HG03135 (cell line): ENCODE results near the gene MACROD2.
A peak's percentile ranks its signal among the peaks of the same experiment; 100 is the strongest.

Experiments
- ATAC-seq: cut with Tn5 transposase; IDR thresholded peaks from one replicate; pipeline ENCODE4 v1.9.1; 2021; ENCODE audit warnings: mild to moderate bottlenecking, moderate library complexity; ENCODE audit not compliant: unreplicated experiment

Gene MACROD2

DNA sequence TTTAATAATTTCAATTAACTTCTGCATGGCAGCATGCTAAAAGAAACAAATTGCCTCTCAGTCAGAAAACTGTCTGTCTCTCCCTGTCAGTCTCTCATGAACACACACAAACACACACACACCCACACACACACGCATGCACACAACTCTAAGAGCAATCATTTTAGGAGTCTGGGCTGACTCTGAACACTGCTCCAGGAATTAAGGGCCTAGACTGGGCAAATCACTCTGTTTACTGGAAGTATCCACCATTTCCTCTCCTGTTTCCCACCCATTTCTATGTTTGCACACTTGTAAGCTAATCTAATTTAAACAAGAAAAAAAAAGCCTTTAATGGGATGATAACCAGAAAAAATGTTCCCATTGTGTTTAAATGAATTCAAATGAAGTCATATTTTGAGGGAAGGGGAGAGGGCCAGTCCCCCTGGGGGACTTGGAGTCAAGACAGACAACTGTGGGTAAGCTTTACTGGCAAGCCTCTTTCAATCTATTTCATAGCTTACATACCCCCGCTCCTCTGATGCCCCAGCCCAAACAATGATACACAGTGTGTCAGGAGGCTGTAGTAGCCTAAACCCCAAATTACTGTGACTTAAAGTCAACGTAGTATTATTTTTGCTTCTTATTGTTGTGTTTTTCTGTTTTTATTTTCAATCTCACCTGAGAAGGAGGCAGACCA, 789.9 kb downstream of the MACROD2 start:
- ATAC-seq, result no peak

DNA sequence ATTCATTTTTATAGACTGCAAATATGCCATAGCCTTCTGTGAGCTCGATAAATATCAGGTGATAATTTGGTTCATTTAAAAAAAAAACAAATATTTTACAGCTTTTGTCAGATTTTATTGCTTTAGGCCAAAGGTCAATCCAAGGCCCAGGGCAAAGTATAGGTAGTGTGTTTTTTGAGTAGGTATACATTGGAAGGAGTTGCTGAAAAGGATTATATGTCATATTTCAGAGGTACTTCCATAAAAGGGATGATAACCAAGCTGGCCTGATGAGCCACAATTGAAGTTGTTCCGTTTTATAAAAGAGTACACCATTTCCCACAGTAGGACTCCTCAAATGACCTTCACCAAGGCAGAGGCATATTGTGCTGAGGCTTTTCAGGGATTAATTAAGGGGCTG, 794.9 kb downstream of the MACROD2 start:
- no peak for ATAC-seq

DNA sequence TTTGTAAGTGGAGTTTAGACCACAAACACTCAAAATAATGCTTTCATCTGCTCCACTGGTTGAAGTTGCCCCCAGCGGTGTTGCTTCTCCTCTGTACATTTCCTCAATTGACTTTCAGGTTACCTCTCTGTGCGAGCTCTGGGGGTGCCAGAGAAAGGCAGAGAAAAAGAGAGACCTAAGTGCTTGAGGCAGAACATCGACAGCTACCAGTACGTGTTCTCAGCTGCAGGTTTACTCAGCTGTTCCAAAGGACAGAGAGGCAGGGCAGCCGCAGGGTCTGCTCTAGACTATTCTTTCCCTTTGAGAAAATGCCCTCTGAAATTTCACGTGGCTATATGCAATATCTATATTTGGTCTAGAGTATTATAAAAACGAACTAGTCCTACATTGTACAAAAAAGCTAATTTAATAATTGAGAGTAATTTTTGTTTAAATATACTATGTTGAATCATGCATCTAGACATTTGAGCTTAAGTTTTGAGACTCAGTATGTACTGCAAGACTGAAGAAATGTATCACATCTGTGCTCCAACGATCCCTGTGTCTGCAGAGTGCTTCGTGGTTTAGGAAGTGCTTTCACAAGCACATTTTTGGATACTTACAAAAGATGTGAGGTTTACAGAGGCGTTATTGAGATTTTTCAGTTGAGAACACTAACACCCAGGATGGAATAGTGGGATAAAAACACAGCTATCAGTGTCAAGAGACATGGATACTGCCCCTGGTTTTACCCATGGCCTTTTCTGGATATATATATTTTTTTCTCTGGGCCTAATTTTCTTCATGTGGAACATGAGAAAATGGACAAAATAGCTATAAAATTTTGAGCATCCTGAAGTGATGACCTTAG, 795.7 kb downstream of the MACROD2 start:
- no peak for ATAC-seq

DNA sequence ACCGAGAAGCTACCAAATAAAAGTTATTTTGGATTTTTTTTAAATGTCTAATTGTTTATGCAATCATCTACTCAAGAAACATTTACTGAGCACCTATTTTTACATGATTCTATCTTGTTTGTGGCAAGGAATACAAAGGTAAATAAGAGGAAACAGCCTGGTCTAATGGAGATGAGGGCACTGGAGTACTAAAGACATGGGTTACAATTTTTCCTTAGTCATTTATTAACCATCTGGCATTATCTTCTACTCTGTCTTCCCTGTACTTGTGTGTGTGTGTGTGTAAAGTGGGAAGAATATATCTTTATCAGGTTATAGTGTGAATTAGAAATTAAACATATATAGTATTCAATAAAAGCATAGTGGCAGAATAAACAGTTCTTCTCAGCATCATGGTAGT, 797.6 kb downstream of the MACROD2 start:
- ATAC-seq, result no peak

DNA sequence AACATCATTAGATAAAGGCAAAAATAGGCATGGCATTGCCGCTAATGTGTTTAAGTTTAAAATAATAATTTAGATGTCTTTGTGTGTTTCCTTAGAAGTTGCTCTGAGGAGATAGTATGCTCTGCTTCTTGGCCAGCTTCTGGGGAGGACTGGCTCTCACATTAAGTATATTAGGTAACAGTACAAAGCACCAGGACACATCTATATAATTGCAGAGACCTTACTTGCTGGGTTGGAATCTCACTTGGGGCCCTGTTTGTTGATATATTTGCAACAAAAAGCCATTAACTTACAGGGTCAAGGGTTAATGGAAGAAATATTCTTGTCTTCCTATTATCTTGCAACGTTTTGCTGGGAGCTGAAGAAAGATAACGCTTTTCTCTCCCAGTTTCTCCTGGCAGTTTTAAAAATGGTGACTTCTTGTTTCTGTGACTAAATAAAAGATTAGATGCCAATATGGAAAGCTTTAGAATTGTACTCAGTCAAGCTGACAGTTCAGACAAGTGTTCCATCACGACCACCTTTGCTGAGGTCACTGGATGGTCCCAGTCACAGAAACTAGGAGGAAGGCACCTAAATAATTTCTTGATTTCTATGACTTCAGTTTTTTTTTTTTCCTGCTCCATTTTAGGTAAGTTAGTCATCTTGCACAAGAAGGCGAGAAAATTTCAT, 804.4 kb downstream of the MACROD2 start:
- ATAC-seq, result no peak

DNA sequence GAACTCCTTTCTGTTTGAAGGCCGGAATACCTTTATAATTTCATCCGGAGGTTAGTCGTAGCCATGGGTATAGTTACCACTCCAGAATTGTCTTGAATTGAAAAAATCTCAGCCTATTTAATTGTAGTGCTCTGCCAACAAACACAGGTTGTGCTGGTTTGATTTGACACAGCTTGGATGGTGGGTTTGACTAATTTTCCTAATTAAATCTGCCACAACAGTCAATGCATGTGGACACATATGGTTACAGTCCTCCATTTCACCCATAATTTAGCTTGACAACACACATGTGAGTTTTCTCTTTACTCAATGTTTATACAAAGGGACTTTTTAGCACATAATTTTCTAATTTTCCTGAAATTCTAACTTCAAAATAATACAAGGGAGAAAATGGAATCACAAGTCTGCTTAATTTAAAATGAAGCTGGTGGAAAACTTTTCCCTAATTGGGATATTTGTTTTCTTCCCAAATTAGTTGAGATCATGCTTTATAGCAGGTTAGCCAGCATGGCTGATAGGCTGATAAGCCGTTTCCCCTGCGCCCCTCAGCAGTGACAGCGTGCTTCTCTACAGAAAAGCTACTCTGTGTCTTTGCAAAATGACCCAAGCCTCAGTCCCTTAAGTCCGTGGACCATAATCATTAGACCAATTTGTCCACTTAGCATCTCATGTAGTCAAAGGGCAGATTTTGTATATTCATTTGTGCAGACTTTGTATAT, 805.5 kb downstream of the MACROD2 start:
- no peak for ATAC-seq

DNA sequence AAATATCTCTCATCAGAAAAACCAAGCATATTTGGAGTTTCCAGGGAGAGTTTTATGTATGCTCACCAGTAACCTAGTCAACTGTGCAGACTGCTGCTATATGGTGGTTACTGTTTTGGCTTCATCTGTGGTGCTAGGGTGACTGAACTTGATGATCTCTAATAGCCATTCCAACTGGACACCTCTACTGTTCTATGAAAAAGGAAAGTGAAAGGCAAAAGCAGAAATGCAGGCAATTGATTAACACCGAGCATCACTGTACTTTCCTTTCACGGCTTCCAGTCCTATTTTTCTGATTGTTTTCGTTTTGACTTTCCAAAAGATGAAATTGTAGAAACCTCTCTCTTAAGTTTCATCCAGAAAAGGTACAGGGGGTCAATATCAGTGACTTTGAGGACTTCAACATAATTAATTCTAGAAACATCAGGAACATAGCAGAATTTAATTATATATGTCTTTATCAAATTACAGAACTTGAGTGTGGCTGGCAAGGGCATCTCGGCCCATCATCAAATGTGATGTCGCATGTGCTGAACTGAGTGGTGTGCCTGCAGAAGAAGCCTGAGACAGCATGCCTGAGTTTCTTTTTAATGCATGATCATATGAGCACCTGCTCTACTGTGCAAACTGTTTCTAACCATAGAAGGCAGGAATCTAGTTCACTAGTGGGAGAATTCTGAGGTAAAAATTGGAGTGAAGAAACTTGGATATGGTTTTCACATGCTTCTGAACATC, 806.4 kb downstream of the MACROD2 start:
- no peak for ATAC-seq

DNA sequence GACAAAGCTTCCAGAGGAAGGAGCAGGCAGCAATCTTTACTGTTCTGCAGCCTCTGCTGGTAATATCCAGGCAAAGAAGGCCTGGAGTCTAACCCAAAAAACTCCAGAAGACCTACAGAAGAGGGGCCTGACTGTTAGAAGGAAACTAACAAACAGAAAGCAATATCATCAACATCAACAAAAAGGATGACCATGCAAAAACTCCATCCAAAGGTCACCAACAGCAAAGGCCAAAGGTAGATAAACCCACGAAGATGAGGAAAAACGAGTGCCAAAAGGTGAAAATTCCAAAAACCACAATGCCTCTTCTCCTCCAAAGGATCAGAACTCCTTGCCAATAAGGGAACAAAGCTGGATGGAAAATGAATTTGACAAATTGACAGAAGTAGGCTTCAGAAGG, 811.9 kb downstream of the MACROD2 start:
- ATAC-seq, result no peak

DNA sequence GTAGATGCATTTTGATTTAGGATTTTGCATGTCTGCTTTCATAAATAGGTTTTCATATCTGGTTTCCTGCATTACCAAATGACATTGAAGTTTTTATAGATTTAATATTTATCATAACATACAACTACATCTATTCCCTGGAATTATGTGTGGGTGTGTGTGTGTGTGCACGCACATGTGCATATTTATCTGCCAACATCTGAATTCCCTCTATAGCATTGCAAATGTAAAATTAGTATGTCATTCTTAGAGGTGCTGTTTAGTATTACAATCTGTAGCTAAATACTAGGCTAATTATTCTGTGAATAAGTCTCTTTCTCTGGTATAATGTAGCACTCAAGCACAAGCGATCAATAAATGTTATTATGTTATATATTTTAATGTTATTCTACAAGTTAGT, 820.0 kb downstream of the MACROD2 start:
- ATAC-seq, result no peak

DNA sequence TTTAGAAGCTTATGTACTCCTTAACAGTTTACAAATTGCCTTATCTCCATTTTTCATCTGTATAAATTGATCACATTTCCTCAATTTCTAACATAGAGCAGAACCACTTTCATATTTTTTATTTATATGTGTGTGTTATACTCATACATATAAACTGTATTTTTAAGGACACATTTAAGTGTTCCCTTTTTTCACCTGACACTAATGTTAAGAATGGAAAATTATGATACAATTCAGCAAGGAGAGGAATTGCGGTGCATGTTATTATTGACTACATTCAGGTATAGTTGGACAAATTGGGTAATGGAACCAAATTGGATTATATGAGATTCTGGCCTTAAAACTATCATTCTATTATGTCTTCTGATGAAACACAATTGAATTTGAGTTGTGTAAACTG, 821.2 kb downstream of the MACROD2 start:
- ATAC-seq, result no peak

DNA sequence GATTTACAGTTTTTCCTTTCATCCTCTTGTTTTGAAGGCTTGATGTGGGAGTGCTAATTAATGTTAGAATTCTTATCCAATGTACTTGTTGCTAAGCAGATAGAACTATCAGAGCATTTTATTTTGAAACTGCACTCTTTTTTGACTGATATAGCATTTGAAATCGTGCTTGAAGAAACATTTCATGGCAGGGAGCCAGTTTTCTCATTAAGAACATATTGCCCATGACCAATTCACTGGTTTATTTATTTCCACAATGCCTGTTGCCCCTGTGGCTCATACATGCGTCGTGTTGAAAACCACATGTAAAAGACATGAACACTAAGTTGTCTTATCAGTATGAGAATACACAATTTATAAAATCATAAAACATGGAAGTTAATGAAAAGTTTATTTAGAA, 821.8 kb downstream of the MACROD2 start:
- no peak for ATAC-seq

DNA sequence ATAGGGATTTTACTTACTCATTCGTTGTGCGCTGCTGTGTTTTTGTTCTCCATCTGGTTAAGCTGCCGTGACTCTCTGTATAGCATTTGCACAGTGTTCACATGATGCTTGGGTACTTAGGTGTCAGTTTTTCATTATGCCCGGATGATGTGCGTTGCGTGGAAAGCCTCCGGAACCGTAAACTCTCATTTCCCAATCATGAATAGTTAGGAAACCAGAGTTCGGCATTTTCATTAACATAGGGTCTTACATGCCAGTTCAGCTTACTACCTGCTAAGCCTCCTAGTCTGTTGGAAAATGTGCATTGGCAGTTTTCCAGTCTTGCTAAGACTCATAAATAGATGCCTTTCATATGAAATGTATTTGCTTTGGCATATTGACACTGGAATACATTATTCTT, 825.5 kb downstream of the MACROD2 start:
- no peak for ATAC-seq

DNA sequence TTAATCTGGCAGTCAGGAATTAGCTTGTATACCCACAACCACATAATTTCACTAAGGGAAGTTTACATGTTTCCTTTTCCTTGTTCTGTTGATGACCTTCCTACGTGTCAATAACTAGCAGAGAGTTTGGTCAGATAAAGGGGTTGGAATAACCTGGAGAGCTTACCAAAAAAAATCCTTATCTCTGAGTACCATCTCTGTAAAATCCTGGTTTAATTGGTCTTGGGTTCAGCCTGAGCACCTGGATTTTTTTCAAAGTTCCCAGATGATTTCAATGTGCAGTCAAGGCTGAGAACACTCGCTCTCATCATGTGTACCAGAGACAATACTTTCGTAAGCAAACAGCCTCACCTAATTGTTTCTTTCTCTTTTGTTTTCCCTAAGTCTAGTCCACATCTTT, 825.9 kb downstream of the MACROD2 start:
- no peak for ATAC-seq

DNA sequence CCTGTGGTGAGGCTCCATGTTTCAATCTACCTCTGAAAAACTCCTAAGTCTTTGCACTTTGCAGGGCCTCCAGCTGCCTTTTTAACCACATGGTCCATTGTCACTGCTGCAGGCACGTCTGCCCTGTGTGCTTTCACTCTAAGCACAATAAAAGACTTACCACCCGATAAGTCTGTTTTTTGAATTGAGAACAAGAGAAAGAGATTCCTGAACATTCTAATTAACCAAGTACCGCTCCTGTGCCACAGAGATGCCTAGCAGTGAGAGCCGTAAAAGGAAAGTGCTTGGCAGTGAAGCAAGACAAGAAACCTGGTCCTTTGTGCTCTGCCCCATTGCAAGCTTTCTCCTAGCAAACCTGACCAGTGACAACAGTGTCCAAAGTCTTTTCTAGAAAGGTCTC, 829.7 kb downstream of the MACROD2 start:
- ATAC-seq, result no peak

DNA sequence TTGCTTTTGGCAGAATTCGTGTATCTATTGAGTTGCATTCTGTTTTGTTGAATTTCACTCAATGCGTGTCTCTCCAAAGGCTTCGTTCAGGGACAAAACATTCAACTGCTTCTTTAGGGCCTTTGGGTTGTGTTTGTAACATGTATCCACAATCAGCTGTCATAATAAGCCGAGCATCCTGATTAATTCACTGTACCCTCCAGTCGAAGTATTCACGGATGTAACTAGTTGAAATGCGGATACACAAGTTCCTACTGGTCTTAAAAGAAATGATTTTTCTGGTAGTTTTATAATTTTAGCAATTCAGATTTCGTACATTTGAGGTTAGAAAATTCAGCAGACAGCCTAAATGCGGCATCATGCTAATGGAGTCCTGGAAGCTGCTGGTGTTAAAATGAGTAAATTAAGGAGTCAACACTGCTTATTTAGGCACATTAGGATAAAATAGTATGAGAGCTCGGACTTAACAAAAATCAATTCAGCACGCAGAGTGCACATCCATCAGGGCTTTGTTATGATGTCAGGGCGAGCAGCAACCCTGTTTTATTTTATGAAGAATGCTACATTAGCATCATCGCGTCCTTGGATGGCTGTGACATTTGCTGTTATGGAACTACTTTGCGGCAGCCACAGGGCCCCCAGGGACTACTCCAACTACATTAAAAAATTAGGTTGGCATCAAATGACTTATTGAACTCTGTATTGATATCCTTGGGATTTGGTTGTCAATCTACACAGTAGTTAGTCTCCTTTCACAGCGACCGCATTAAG, 831.4 kb downstream of the MACROD2 start:
- ATAC-seq, result no peak

DNA sequence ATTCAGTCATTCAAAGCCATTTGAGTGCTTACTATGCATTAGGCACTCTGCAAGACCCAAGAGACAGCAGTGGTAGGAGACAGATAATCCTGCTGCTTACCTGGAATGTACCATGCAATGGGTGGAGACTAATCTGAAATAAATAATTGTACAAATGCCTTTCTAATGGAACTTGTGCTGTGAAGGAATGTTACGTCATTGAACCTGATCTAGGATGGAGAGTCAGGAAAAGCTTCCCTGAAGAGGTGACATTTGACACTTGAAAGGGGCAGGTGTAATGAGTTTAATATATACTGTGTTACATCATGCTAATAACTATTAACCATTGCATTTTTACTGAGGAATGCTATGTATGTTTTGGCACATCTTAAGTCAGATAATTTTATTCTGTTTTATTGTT, 833.1 kb downstream of the MACROD2 start:
- ATAC-seq, result no peak

DNA sequence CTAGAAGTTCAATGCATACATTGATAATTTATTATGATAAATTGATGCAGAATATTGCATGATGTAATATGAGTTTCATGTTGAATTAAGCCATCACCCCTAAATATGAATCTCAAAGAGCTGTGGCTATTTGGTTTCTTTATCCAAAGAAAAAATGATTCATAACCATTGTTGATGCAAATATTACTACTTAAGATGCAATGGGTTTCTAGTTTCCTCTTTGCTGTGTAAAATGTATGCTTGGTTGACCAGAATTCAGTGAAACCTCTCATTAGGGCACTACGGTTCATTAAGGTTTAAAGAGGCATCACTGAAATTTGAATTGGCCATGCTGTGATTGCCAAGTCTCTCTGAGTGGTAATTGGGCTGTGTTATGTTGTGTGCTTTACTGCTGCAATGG, 834.6 kb downstream of the MACROD2 start:
- peak; percentile 51 for ATAC-seq

DNA sequence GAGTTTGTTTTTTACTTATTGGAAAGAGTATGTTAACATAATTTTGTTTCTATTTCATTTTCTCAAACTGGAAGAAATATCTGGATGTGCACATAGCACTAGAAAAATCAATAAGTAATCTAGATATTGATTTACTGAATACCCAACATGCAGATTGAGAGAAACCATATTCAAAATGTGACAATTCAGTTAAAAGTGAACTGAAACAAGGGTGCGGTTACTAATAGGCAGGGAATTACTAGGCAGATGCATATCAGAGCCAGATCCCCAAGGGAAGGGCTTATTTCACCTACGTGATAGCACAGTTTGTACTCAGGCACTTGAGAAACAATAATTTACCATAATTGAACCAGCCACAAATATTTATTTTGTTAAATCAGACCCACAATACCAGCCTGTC, 835.1 kb downstream of the MACROD2 start:
- ATAC-seq, result peak; percentile 75

DNA sequence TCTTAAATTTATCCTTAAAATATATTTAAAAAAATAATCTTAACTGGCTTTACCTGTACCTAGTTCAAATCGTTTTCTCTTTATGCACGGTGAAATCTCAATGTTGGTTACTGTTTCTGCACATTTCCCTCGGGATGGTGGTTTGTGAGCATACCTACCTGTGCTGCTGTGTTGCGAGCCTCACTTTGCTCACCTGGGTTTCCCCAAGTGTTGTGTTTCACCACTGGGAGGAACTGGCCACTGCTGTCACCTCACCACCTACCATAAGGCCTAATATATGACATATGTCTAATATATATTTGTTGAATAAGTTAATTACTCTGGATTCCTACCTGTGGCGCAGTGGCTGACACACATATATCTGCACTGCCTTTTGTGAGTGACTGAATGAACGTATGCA, 835.6 kb downstream of the MACROD2 start:
- ATAC-seq, result peak; percentile 13

DNA sequence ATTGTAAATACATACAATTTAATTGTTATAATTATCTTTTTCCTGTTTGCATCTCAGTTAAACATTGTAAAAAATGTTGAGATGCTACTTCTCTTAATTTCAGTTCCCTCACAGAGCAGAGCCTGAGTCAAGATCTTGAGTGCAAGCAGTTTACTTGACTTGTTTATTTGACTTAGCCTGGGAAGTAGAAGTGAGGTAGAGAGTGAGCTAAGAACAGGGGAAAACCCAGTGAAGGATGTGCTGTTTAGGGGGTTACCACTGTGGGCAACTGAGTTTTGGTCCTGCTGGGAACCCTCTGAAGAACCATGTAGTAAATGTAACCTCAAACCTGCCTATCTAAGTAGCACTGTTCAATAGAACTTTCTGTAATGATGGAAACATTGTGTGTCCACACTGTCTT, 837.3 kb downstream of the MACROD2 start:
- peak; percentile 50 for ATAC-seq
